KMS-11 (cell line): ENCODE data around the gene CFAP74.

Source experiments
- H2AFZ ChIP-seq: fragments of 200-600 bp; sonication (generic); 2 replicates; pipeline ENCODE4 v1.6.1; 2016; ENCODE audit warnings: antibody characterized with exemption, mixed run types, low read depth
- H3K27ac ChIP-seq: fragments of 200-600 bp; sonication (generic); 2 replicates; pipeline ENCODE4 v1.6.1; 2016; ENCODE audit warnings: mild to moderate bottlenecking, mixed run types
- H3K27me3 ChIP-seq: fragments of 200-600 bp; sonication (generic); 2 replicates; pipeline ENCODE4 v1.6.1; 2017; ENCODE audit warnings: mild to moderate bottlenecking, low read depth, mixed run types, moderate library complexity; ENCODE audit not compliant: insufficient read depth
- H3K36me3 ChIP-seq: fragments of 200-600 bp; sonication (generic); 2 replicates; pipeline ENCODE4 v1.6.1; 2017; ENCODE audit warnings: mild to moderate bottlenecking, mixed run types; ENCODE audit not compliant: insufficient read depth
- H3K4me1 ChIP-seq: fragments of 200-600 bp; sonication (generic); 2 replicates; pipeline ENCODE4 v1.6.1; 2016; ENCODE audit warnings: mild to moderate bottlenecking, low read depth, mixed run types; ENCODE audit not compliant: poor library complexity, severe bottlenecking
- H3K4me2 ChIP-seq: fragments of 200-600 bp; sonication (generic); 2 replicates; pipeline ENCODE4 v1.7.0; 2016; ENCODE audit warnings: mild to moderate bottlenecking, mixed run types
- H3K4me3 ChIP-seq: fragments of 200-600 bp; sonication (generic); IDR thresholded peaks from 2 replicates; pipeline ENCODE4 v1.6.1; 2017; ENCODE audit warnings: low read depth, low read length, mixed read lengths; ENCODE audit not compliant: insufficient read depth
- H3K79me2 ChIP-seq: fragments of 200-600 bp; sonication (generic); 2 replicates; pipeline ENCODE4 v1.6.1; 2016; ENCODE audit warnings: low read depth, mixed run types; ENCODE audit not compliant: insufficient read depth
- H3K9ac ChIP-seq: fragments of 200-600 bp; sonication (generic); 2 replicates; pipeline ENCODE4 v1.6.1; 2016; ENCODE audit warnings: mild to moderate bottlenecking, mixed run types
- H4K20me1 ChIP-seq: fragments of 200-600 bp; sonication (generic); 2 replicates; pipeline ENCODE4 v1.6.1; 2016; ENCODE audit warnings: mild to moderate bottlenecking, mixed run types; ENCODE audit not compliant: insufficient read depth
- CTCF ChIP-seq: fragments of 200-600 bp; sonication (generic); conservative IDR thresholded peaks from 2 replicates; pipeline ENCODE4 v1.6.1; 2017; ENCODE audit warnings: low read depth, mild to moderate bottlenecking, antibody characterized with exemption, low read length, moderate library complexity, mixed read lengths

CFAP74 gene

GRCh38 chr1:1959459-1959839, 44.1 kb downstream of the CFAP74 start:
- no peaks in the 10 kb centered on the region for H4K20me1 ChIP-seq
- H3K27me3 ChIP-seq: peaks cover 100% of the 10 kb centered on the region
- no peaks in the 10 kb centered on the region for H3K4me1 ChIP-seq
- H3K9ac ChIP-seq: no peak overlapping the region
- no peak for TF ChIP-seq CTCF
- no peak overlapping the region for H3K4me3 ChIP-seq
- H3K79me2 ChIP-seq: no peaks in the 10 kb centered on the region
- no peaks in the 10 kb centered on the region for H3K36me3 ChIP-seq
- H2AFZ ChIP-seq: no peak overlapping the region
- no peak overlapping the region for H3K4me2 ChIP-seq
- H3K27ac ChIP-seq: no peak overlapping the region

DNA sequence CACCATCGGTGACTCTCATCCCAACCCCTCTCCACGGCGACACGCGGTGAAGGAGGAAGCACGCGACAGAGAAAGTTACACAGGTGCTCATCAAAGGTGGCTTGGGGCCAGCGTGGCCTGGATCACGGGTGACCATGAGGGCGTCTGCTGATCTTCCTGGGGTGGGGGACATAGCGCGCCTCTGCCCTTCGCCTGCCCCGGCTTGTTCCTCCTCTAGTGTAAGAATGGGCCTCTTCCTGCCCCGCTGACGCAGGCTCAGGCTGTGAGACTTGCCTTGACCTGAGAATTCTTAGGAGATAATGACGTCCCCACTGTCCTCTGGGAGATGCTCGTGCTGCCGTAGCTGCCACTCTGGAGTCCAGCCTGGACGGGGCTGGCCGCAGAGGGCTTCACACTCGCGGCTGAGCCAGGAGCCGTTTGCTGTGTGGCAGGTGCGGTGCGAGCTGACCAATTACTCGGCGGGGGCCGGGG, 45.5 kb downstream of the CFAP74 start:
- H3K4me3 ChIP-seq: no peak overlapping the region
- H3K4me2 ChIP-seq: no peak overlapping the region
- no peak for TF ChIP-seq CTCF
- H3K79me2 ChIP-seq: no peaks in the 10 kb centered on the region
- no peaks in the 10 kb centered on the region for H4K20me1 ChIP-seq
- H3K27me3 ChIP-seq: peaks cover 99% of the 10 kb centered on the region
- H2AFZ ChIP-seq: no peak overlapping the region
- H3K4me1 ChIP-seq: no peaks in the 10 kb centered on the region
- H3K36me3 ChIP-seq: no peaks in the 10 kb centered on the region
- no peak overlapping the region for H3K9ac ChIP-seq
- no peak overlapping the region for H3K27ac ChIP-seq

GRCh38 chr1:1957533-1957961, 46.0 kb downstream of the CFAP74 start:
- Histone ChIP-seq H3K4me1 (no peaks in the 10 kb centered on the region), H3K4me2 (no peak overlapping the region), H3K4me3 (no peak overlapping the region), H3K9ac (no peak overlapping the region), H3K79me2 (no peaks in the 10 kb centered on the region), H3K27ac (no peak overlapping the region), H4K20me1 (no peaks in the 10 kb centered on the region), H3K36me3 (no peaks in the 10 kb centered on the region), H2AFZ (no peak overlapping the region), H3K27me3 (peaks cover 99% of the 10 kb centered on the region)
- no peak for TF ChIP-seq CTCF

GRCh38 chr1:1956586-1957532, 46.7 kb downstream of the CFAP74 start:
- Histone ChIP-seq H3K4me3 (no peak overlapping the region), H3K9ac (no peak overlapping the region), H3K79me2 (no peaks in the 10 kb centered on the region), H2AFZ (no peak overlapping the region), H3K4me1 (no peaks in the 10 kb centered on the region), H3K36me3 (no peaks in the 10 kb centered on the region), H3K27me3 (peaks cover 99% of the 10 kb centered on the region), H4K20me1 (no peaks in the 10 kb centered on the region), H3K4me2 (no peak overlapping the region), H3K27ac (no peak overlapping the region)
- TF ChIP-seq CTCF: no peak
